Measurements from ENCODE around the gene TSC22D2.

Gene TSC22D2

DNA sequence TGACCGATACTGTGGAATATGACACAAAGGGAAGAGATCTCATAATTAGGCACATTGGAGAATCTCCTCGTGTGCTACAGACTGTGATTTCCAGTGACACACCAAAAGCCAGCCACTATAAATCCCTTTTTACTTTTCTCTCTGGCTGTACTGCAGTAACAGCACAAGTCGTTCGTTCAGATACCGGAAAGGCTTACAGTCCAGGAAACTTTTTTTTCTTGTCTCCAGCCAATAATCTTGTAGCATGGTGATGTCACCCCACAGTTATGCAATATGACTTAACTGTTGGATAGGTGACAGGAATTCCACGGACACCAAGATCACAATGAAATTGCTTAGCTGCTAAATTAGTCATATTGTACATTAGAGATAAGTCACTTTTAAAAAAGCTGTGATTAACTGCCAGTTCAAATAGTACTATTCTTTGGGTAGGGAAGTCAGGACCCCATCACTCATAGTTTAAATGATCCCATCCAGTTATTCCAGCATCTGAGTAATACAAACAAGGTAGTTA is 36.3 kb upstream of the TSC22D2 start:
- ATAC-seq (ENCODE audit: low read depth), result peak; percentile 61
- Histone ChIP-seq H3K9me3 (ENCODE audit: severe bottlenecking) (no peaks in the 10 kb centered on the region), H3K27ac (ENCODE audit: poor library complexity, severe bottlenecking) (peak overlapping the region; percentile 98), H3K36me3 (ENCODE audit: low read depth) (no peaks in the 10 kb centered on the region), H3K4me3 (ENCODE audit: severe bottlenecking) (peak overlapping the region; percentile 32), H3K4me1 (ENCODE audit: insufficient read depth, poor library complexity, severe bottlenecking) (peaks cover 52% of the 10 kb centered on the region), H3K27me3 (ENCODE audit: insufficient read depth, poor library complexity, severe bottlenecking) (no peaks in the 10 kb centered on the region)
- TF ChIP-seq, protein P1, sequence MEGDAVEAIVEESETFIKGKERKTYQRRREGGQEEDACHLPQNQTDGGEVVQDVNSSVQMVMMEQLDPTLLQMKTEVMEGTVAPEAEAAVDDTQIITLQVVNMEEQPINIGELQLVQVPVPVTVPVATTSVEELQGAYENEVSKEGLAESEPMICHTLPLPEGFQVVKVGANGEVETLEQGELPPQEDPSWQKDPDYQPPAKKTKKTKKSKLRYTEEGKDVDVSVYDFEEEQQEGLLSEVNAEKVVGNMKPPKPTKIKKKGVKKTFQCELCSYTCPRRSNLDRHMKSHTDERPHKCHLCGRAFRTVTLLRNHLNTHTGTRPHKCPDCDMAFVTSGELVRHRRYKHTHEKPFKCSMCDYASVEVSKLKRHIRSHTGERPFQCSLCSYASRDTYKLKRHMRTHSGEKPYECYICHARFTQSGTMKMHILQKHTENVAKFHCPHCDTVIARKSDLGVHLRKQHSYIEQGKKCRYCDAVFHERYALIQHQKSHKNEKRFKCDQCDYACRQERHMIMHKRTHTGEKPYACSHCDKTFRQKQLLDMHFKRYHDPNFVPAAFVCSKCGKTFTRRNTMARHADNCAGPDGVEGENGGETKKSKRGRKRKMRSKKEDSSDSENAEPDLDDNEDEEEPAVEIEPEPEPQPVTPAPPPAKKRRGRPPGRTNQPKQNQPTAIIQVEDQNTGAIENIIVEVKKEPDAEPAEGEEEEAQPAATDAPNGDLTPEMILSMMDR (IDR thresholded peaks at IDR 0.05; ENCODE audit: poor library complexity, severe bottlenecking), result no peak
- DNase-seq (ENCODE audit: low spot score), result no peak

DNA sequence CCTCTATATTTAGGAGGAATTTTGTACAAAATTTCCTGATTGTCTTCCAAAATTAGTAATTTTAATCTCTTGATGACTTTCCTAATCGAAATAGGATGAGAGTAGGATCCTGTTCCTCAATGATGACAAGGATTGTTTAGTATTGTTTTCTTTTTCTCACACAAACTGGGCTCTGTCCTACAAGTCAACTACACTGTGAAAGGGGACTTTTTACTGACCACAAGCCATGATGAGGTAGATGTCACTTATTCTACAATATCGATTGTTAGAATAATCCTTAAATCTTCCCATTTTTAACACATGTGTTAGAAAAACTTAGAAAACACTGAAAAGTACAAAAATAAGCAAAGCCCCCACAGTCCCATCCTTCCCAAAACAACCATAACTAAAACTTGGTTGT is 35.8 kb upstream of the TSC22D2 start:
- DNase-seq (ENCODE audit: low spot score), result no peak
- TF ChIP-seq, protein P1 (IDR thresholded peaks at IDR 0.05; ENCODE audit: poor library complexity, severe bottlenecking), result no peak
- H3K36me3 ChIP-seq (ENCODE audit: low read depth), result no peaks in the 10 kb centered on the region
- H3K27me3 ChIP-seq (ENCODE audit: insufficient read depth, poor library complexity, severe bottlenecking), result no peaks in the 10 kb centered on the region
- H3K27ac ChIP-seq (ENCODE audit: poor library complexity, severe bottlenecking), result peak overlapping the region; percentile 98
- no peaks in the 10 kb centered on the region for H3K9me3 ChIP-seq (ENCODE audit: severe bottlenecking)
- H3K4me1 ChIP-seq (ENCODE audit: insufficient read depth, poor library complexity, severe bottlenecking), result peaks cover 52% of the 10 kb centered on the region
- no peak for ATAC-seq (ENCODE audit: low read depth)
- H3K4me3 ChIP-seq (ENCODE audit: severe bottlenecking), result peak overlapping the region; percentile 2

DNA sequence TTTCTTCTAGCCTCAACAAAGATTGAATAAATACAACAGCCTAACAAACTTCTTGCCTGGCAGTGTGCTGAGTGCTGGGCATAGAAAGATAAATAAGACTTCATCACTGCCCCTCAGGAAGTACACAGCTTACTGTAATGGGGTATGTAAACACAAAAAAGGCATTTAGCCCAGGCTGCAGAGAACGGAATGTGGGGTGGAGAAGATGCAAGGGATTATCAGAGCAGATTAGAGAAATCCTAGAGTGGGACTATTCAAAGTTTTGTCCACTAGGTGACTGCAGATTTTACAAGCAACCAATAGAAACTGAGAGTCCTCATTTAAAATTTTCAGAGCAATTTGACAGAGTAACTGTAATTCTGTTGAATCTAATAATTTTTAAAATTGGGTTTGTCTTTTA is 35.4 kb upstream of the TSC22D2 start:
- TF ChIP-seq, protein P1 (IDR thresholded peaks at IDR 0.05; ENCODE audit: poor library complexity, severe bottlenecking), result peak; percentile 24
- H3K27me3 ChIP-seq (ENCODE audit: insufficient read depth, poor library complexity, severe bottlenecking), result no peaks in the 10 kb centered on the region
- H3K9me3 ChIP-seq (ENCODE audit: severe bottlenecking), result no peaks in the 10 kb centered on the region
- ATAC-seq (ENCODE audit: low read depth) (no peak), DNase-seq (ENCODE audit: low spot score) (no peak)
- H3K4me1 ChIP-seq (ENCODE audit: insufficient read depth, poor library complexity, severe bottlenecking), result peaks cover 52% of the 10 kb centered on the region
- H3K36me3 ChIP-seq (ENCODE audit: low read depth), result no peaks in the 10 kb centered on the region
- H3K4me3 ChIP-seq (ENCODE audit: severe bottlenecking), result no peak overlapping the region
- peak overlapping the region; percentile 98 for H3K27ac ChIP-seq (ENCODE audit: poor library complexity, severe bottlenecking)

DNA sequence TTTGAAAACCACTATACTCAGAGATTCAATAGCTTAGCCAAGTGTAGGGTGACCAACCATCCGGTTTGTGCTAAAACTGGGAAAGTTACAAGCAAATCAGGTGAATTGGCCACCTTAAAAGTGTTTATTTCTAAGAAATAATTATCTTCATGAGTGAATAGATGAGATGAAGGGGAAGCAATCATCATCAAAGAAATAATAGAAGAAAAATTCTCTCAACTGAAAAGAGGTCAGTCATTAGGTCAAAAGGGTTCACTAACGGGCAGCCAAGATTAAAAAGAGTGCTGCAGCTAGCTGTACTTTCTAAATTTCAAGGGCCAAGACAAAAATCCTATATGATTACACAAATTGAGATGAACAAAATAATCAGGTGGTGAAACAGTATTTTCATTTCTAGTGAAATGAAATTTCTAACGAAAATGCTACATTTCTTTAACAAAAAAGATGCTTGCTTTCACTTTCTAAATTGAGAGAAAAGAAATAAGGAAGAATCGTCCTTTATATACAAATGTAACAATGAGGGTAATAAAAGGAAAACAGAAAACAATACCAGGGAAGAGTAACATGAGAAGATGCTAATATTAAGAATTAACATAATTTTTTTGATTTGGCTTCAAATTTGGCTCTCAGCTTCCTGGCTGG is 34.7 kb upstream of the TSC22D2 start:
- H3K4me3 ChIP-seq (ENCODE audit: severe bottlenecking), result no peak overlapping the region
- no peaks in the 10 kb centered on the region for H3K36me3 ChIP-seq (ENCODE audit: low read depth)
- no peaks in the 10 kb centered on the region for H3K9me3 ChIP-seq (ENCODE audit: severe bottlenecking)
- ATAC-seq (ENCODE audit: low read depth) (no peak), DNase-seq (ENCODE audit: low spot score) (no peak)
- H3K27ac ChIP-seq (ENCODE audit: poor library complexity, severe bottlenecking), result peak overlapping the region; percentile 98
- TF ChIP-seq, protein P1 (IDR thresholded peaks at IDR 0.05; ENCODE audit: poor library complexity, severe bottlenecking), result no peak
- H3K4me1 ChIP-seq (ENCODE audit: insufficient read depth, poor library complexity, severe bottlenecking), result peaks cover 52% of the 10 kb centered on the region
- no peaks in the 10 kb centered on the region for H3K27me3 ChIP-seq (ENCODE audit: insufficient read depth, poor library complexity, severe bottlenecking)

DNA sequence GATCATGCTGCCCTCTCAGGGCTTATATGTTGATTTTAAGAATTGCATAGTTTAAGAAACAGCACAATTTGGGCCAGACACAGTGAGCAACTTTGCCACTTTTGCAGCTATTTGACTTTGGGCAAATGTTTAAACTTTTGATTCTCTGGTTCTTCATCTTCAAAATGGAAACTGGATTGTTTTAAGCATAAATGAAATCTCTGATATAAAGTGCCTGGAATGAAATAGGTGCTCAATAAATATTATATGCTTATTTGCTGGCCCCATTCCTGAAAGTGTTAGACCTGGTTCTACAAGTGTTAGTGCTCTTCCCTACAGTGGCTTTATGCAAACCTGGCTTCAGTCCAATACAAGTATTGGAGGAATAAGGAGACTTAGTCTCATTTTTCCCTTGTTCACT is 33.1 kb upstream of the TSC22D2 start:
- Histone ChIP-seq H3K36me3 (ENCODE audit: low read depth) (no peaks in the 10 kb centered on the region), H3K9me3 (ENCODE audit: severe bottlenecking) (no peaks in the 10 kb centered on the region), H3K4me3 (ENCODE audit: severe bottlenecking) (no peak overlapping the region), H3K4me1 (ENCODE audit: insufficient read depth, poor library complexity, severe bottlenecking) (peaks cover 40% of the 10 kb centered on the region), H3K27ac (ENCODE audit: poor library complexity, severe bottlenecking) (peak overlapping the region; percentile 11), H3K27me3 (ENCODE audit: insufficient read depth, poor library complexity, severe bottlenecking) (no peaks in the 10 kb centered on the region)
- DNase-seq (ENCODE audit: low spot score), result no peak
- ATAC-seq (ENCODE audit: low read depth), result no peak
- TF ChIP-seq, protein P1 (IDR thresholded peaks at IDR 0.05; ENCODE audit: poor library complexity, severe bottlenecking), result no peak
